Stimulated activated CD4-positive, alpha-beta T cell treated with anti-CD3 and anti-CD28 coated beads, Interleukin-1b, Interleukin-23, amount 100 ng/mL, for 48 hours (primary cell): ENCODE data around the gene SLC9A3.
"Not testable (repeated sequence)": the region's sequence is repeated elsewhere in the genome, so short reads cannot be mapped to it uniquely, and the experiment has no call there.

Experiments
- DNase-seq: peaks from one replicate; pipeline ENCODE4 v3.0.0-alpha.2; 2020

SLC9A3 gene

DNA sequence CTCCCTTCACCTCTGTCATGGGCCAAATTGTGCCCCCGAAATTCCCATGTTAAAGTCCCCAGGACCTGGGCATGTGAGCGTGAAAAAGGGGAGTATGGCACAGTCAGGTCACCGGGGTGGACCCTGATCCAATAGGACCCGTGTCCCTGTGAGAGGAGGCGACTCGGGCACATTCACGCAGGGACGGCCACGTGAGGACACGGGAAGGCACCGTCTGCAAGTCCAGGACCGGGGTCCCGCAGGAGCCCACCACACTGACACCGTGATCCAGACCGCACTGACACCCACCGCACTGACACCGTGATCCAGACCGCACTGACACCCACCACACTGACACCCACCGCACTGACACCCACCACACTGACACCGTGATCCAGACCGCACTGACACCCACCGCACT is 37.7 kb downstream of the SLC9A3 start:
- not testable (repeated sequence) for DNase-seq

DNA sequence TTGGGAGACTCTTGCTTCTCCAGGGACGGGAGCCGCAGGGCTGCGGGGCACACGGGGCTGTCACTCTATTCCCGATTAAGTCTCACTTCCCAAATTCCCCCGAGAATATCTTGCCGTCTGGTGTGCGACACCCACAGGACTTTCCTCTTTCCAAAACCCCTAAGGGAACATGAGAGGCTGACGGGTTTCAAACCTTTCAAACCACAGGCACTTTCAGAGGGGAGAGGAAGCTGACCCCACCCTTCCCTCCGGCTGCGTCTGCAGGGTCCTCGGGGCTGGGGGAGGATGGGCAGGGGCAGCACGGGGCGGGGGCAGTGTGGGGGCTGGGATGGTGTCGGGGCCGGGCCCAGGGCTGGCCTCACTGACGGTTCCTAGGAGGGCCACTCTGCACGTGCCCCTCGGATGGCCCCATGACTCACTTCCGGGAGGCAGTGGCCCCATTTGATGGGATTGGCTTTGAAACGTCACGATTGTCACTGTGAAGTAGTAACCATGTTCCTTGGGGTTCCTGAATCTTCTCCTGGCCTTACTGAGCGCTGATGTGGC is 38.2 kb downstream of the SLC9A3 start:
- DNase-seq = no peak

DNA sequence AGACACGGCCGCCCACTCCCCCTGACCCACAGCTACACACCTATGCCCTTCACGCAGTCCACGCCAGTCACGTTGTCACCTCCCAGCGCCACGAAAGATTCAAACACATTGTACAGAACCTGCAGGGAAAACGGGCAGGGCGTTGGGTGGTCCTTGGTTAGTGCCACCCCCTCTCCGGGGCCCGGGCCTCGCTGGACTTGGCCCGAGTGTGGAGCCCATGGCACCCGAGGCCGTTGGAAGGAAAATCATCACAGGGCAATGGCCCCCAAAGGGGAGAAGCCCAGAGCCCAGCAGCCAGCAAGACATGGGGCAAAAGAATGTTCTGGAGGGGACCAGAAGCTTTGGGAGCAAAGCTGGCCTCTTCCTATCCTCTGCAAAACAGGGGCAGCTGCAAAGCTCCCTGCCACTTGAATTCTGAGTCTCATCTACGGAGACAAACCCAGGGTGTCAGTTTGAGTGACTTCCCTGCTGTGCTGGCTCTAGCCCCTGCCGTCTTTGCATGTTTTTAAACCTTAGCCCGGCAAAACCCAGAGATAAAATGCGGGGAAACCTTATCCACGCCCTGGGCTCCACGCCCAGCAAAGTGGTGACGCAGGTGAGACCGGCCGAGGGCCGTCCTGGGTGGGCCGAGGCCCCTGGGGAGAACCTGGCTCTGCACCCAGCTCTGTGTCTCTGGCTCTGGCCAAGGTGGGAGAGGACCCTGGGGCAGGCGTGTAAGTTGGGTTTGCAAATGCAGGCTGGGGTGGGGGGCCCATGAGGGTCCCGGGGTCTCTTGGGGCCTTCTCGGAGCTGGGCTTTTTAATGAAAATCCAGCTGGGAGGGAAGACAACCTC is 38.9 kb downstream of the SLC9A3 start:
- no peak for DNase-seq

DNA sequence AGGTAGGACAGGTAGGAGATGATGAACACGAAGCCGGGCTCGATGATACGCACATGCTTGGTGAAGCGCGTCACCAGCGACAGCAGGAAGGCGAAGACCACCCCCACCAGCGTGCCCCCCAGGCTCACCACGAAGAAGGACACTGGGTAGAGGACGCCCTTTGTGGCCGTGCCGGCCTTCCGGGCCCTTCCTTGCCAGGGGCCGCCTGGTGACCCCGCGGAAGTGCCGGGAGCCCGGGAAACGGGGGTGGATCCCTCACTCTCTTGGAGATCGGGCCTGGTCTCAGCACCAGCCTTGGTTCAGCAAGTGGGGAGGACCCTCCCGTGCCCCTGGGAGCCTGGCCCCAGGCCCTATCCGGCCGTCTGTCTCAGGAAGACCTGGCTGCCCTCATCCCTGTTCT is 39.7 kb downstream of the SLC9A3 start:
- DNase-seq = no peak

DNA sequence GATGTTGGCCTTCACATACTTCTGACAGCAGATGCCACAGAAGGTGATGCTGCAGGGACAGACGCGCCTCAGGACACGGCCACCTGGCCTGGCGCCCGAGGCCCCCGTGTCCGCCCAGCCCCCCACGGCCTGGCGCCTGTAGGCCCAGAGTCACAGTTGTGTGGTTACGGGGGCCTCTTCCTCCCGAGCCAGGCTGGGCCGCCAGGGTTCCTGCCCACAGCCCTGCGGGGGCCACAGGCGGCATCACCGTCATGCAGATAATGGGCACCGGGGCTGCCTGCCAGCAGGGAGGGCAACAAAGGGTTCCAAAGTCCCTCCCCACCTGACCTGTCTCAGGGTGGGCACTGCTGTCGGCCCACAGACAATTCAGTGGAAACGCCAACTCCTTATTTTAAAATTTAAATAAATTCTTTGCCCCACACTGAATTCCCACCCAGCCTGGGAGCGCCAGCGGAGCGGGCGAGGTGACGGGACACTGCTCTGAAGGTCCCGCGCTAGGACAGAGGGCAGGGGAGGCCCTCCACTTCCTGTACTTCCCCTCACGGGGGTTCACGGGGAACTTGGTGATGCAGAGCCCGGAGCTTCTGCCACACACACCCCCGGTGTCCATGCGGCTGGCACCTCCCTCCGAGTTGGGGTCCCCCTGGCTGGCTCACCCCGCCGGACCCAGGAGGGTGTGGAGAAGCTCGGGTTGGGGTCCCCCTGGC is 40.7 kb downstream of the SLC9A3 start:
- DNase-seq = no peak

DNA sequence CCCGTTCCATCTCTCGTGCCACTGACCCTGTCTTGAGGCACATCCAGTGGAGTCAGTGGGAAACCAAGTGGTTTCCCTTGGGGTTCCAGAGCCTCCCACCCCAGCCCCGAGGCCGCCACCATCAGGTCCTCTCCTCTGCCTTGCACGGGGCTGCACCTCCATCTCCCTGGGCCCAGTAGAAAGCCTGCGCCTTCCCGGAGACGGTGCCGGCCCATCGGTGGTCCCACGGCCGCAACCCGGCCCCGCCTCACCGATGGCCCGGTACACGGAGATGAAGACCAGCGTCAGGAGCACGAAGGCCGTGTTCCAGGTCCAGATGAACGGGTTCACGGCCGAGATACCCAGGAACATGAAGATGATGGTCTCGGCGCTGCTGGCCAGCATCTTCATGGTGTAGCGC is 41.2 kb downstream of the SLC9A3 start:
- DNase-seq = no peak

DNA sequence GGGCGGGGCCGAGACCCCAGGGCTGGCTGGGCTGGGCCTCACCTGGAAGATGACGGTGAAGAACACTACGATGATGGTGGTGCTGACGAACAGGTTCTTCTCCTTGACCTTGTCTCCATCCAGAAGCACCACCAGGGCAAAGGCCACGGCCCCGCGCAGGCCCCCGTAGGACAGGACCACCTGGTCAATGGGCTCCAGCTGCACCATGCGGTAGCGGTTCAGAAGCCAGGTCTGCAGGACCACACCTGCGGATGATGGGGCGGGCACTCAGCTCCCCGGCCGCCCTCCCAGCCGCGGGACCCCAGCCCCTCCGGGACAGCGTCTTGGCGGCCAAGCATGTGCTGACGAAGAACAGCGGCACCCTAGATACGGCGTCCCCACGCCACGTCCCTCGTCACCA is 41.7 kb downstream of the SLC9A3 start:
- DNase-seq = no peak

DNA sequence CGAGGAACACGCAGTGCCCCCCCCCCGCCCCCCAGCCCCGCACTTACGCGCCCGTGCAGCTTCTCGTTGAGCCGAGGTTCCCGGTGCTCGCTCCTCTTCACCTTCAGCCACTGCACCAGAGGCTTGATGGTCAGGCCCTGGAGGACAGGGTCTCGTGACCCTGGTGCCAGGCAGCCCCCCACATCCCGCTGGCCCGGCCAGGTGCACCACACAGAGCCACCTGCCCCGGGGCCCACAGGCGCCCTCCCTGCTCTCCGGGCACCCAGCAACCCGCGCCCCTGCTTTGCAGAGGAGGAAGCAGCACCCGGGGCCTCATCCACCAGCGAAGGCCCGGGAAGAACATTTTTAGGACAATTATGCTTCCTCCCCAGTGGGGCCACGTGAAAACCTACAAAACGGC is 42.2 kb downstream of the SLC9A3 start:
- no peak for DNase-seq

DNA sequence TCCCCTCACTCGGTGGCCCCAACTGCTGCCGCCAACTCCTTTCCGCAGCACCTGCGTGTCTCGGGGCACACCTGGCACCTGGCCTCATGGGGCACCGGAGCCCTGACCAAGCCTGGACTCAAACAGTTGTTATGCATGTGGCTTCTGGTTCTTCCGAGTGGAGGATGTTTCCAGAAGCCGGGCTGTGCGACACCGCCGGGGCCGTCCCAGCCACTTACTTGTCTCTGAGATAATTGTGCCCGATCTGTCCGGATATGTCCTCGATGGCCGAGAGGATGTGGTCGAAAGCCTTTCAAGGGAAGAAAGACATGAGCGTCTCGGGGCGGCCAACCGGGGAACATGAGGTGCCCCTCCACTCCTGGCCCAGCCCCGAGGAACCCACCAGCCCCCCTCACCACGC is 42.9 kb downstream of the SLC9A3 start:
- no peak for DNase-seq

DNA sequence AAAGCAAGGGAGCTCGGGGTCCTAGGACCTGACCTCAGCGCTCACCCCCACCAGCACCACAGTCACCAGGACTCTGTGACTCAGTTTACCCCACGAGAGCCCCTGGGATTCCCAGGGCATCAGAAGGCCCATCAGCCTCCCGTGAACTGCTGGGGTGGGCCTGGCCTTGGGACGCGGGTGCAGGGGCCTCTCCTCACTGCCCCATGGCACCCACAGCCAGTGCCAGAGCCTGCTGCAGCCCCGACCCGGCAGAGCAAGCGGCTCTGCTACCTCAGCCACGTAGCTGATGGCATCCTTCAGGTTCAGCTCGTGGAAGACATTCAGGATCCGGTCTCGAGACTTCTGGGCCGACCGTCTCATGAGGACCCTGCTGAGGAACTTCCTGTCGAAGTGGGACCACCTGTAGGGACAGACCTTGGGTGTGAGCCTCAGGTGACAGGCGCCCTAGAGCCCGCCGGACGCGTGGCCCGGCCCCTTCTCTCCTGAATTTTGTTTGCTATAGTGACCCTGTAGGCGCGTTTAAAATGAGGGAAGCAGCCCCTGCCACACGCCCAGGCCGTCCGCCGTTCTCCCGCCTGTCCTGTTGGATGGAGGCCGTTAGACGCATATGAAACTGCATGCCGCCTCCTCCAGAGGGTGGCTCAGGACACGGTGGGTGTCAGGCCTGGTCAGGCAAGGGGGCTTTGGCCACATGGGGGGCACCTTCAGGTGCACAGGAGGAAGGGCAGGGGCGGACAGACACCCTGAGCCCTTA is 44.5 kb downstream of the SLC9A3 start:
- no peak for DNase-seq

DNA sequence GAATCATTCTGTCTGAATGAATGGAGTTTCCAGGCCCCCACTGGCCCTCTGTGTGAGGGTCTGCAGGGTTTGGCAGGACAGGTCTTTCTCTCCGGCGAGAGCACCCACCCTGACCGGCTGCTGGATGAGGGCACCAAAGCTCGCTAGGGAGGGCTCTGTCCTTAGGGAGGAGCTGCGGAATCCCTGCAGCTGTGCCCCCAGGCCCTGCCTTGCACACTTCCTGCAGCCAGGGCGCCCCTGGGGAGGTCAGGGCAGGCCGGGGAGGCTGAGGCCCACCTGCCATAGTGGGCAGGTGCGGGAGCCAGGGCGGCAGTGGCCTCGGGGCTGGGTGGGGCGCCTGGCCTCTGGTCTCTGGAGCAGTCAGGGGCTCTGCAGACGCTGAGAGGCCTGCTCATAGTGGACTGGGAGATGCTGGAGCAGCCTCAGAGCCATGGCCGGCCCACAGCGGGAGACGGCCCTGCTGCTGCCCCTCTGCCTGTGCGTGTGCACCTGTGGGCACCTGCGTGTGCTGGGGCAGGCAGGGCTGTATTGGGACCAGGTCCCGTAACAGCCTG is 45.2 kb downstream of the SLC9A3 start:
- DNase-seq = no peak

DNA sequence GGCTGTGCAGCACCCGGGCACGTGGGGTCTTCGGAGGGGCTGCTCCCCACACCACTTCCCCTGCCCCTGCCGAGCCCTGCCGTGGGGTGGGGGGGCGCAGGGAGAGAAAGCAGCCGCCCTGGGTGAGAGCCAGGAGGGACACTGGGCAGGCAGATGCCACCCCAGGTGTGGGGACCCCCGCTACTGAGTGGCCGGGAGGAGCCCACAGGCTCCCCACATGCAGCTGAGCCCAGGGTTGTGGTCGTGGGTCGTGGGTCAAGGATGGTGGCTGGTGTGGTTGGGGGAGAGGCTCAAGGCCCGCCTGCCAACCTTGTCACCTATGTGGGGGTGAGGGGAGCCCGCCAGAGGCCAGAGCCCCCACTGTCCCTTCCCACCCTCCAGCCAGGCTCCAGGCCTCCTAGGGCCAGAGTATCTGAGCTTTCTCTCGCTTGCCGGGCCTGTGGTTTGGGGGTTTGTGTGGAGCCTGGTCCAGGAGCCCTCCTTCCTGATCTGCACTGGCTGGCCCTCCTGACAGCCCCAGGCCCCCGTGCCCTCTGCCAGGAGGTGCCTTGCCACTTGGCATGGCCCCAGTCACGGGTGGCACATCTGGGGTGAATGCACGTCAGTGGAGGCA is 45.8 kb downstream of the SLC9A3 start:
- DNase-seq = no peak

DNA sequence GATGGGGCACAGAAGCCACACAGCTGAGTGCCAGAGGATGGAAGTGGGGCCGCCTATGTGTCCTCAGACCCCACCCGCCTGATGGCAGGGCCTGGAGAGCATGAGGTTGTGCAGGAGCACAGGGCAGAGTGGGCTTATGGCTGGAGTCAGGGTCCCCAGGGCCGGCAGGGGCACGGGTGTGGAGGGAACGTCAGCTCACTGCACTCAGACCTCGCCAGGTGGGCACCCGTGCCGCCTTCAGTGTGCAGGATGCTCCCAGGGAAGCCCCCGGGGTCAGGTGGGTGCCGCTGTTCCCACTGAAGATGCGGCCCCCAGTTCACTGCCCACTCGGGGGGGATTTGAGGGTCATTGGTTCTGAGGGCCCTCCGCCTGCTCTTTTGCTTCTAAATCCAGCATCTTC is 46.4 kb downstream of the SLC9A3 start:
- no peak for DNase-seq

DNA sequence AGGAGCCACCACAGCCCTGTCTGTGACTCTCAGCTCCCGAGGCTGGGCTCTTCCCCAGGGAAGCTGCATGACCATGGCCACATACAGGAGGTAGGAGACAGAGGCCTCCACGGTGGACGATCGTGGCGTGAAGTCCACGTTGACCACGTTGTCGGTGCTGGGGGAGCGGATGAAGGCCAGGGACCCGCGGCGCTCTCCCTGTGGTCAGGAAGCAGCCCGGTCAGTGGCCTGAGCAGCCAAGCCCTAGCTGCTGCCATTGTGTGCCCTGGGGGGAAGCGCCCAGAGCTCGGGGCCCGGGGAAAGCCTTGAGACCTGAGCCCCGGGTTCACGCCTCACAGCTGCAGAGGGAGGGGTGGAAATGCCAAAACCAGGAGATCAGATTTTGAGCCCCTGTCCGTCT is 47.0 kb downstream of the SLC9A3 start:
- DNase-seq = no peak

DNA sequence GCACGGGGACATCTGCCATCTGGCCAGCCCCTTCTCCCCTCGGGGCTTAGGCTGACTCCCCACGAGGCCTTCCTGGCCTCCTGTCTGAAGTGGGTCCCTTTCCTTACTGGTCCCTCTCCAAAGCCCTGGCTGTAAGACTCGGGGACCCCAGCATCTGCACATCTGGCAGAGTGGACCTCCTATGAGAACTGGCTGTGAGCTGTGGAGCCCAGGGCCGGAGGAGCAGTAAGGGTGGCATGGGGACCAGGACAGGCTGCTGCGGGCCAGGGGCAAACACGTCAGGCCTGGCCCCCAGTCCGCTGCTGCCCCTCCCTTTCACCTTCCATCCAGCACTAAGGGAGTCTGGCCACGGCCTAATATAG is 47.5 kb downstream of the SLC9A3 start:
- DNase-seq = no peak

DNA sequence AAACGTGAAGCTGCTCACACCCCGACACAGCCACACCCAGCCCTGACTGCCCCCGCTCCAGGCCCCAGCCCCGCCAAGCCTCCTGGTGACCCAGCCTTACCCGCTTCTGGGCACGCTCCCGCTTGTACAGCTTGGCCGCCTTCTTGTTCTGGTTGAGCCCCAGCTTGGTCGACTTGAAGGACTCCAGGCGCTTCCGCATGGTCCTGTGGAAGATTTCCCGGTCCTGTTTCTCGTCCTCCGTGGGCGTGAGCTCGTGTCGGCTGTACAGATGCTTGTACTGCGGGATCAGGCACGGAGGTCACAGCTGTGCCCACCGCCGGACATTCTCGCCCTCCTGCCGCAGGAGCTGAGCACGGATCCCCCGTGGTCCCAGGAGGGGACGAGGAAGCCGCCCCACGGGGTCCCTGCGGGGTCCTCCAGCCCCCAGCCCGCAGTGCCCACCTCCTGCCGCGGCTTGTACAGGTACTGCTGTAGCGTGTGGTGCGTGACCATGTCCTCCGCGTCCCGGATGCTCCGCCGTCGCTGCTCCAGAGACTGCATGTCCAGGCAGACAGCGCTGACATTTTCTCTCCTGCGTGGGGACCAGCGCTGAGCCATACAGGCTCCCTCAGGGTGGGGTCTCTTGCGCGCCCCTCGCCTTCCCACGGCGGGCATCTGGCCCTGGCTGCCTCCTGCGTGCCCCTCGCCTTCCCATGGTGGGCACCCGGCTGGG is 48.0 kb downstream of the SLC9A3 start:
- DNase-seq = no peak

DNA sequence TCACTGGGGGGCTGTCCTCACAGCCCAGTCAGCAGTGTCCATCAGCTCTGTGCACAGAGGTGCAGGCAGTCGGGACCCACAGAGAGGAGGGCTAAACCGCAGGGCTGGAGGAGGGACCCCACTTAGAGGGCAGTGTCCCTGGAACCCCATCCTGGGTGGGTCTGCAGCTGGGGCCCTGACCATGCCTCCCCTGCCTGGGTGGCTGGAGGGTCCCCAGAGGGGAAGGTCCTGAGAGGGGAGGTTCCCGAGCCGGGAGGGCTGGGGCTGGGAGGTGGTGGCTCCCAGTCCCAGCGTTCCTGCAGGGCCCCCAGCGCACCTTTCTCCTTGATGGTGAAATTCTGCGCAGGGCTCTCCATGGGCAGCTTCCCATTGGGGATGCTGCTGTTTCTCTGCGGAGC is 48.5 kb downstream of the SLC9A3 start:
- no peak for DNase-seq

DNA sequence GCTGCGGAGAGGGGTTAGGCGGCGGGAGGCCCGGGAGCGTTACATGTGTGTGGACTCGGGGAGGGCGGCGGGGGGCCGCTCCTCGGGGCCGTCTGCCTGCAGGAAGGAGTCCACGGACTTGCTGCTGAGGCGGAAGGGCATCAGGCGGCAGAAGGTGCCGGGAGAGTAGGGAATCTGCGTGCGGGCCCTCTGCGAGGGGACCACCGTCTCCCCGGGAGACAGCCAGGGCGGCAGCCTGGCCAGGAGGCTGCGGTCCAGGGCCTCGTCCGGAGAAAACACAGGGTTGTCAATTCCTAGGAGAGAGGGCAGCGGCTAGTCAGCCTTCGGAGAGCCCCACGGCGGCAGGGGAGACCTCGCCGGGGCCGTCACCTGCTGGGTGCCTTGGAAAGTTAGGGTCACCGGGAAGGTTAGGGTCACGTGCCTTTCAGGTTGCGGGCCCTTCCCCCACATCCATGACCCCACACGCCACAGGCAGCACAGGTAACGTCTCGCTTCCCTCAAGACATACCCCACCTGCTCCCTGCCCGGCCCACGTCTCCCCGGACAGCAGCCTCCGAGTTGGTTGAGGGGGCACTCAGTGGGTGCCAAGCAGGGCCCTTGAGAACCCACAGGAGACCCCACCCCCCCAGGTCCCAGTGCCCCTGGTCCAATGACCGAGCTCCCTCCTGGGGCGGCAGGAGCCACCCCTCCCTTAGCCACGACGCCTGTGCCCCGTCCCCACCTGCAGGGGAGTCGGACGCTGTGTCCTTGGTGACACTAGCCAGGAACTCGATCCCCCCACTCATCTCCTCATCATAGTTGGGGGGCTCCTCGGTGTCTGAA is 49.2 kb downstream of the SLC9A3 start:
- DNase-seq = no peak

DNA sequence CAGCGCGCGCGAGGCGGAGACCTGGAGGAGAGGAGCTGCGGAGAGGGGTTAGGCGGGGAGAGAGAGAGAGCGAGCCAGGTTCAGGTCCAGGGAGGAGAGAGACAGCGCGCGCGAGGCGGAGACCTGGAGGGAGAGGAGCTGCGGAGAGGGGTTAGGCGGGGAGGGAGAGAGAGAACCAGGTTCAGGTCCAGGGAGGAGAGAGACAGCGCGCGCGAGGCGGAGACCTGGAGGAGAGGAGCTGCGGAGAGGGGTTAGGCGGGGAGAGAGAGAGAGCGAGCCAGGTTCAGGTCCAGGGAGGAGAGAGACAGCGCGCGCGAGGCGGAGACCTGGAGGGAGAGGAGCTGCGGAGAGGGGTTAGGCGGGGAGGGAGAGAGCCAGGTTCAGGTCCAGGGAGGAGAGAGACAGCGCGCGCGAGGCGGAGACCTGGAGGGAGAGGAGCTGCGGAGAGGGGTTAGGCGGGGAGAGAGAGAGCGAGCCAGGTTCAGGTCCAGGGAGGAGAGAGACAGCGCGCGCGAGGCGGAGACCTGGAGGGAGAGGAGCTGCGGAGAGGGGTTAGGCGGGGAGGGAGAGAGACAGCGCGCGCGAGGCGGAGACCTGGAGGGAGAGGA is 49.9 kb downstream of the SLC9A3 start:
- DNase-seq = not testable (repeated sequence)

DNA sequence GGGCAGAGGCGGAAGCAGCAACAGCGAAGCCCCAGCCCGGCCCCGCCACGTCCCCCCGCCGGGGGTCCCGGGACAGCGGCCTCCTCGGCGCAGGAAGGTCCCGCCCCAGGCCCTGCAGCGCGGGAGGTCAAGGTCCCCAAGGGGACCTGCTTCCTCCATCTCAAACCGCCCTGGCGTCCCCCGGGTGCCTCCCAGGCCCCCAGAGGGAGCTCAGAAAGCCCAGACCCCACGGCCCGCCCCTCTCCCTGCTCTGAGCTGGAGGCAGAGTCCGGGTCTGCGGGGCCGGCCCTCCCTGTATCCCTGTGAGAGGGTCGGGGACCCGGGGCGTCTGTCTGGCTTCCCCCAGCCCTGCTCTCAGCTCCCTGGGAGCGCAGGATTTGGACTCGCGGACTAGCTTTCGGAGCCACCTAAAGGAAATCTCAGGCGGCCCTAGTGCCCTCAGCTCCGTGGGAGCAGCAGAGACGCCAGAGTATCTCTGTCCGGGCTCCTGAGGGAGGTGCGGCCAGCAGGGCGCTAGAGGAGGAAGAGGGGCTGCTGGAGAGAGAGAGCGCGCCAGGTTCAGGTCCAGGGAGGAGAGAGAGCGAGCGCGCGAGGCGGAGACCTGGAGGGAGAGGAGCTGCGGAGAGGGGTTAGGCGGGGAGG is 50.6 kb downstream of the SLC9A3 start:
- peak; percentile 8 for DNase-seq
